WTC11 (cell line): Measurements from ENCODE around the gene C3orf62. TPM values are rescaled to one million over a fixed set of nuclear protein-coding genes. Genes with fewer than 3 reads are reported as not detected.

Experiments
- ATAC-seq: fragments of 200-7000 bp; cut with Tn5 transposase; 2 replicates; pipeline ENCODE4 v1.10.0; 2021; ENCODE audit warnings: mild to moderate bottlenecking, moderate library complexity
- CTCF ChIA-PET: fragments of 300-600 bp; sonication (Branson Sonifier 250); formaldehyde crosslinking; loops from one replicate; lab custom pipeline; 2021; ENCODE audit warnings: antibody characterized with exemption; lab: Charles Lee
- POLR2A ChIA-PET: fragments of 350-600 bp; sonication (Branson Sonifier 250); formaldehyde crosslinking; loops from one replicate; lab custom pipeline; 2021; ENCODE audit warnings: antibody characterized with exemption; lab: Charles Lee
- DNase-seq: peaks from one replicate; pipeline ENCODE4 v3.0.0; 2021; ENCODE audit warnings: low spot score
- H3K27ac Mint-ChIP-seq: 2 replicates; pipeline ENCODE4 v1.8.0; 2021; ENCODE audit warnings: mixed read lengths
- H3K27me3 Mint-ChIP-seq: 2 replicates; pipeline ENCODE4 v1.8.0; 2021; ENCODE audit warnings: low read depth, mild to moderate bottlenecking, moderate library complexity, mixed read lengths
- H3K36me3 Mint-ChIP-seq: 2 replicates; pipeline ENCODE4 v1.8.0; 2021; ENCODE audit warnings: mixed read lengths
- H3K4me1 Mint-ChIP-seq: 2 replicates; pipeline ENCODE4 v1.8.0; 2022; ENCODE audit warnings: mixed read lengths
- H3K4me3 Mint-ChIP-seq: 2 replicates; pipeline ENCODE4 v1.8.0; 2021; ENCODE audit warnings: mild to moderate bottlenecking, moderate library complexity, mixed read lengths
- H3K9me3 Mint-ChIP-seq: 2 replicates; pipeline ENCODE4 v1.8.0; 2021; ENCODE audit warnings: mixed read lengths
- AR ChIP-seq: fragments of 250-450 bp; sonication (Bioruptor Pico); IDR thresholded peaks from 2 replicates; pipeline ENCODE4 v1.9.0; 2021; ENCODE audit warnings: mild to moderate bottlenecking
- CREB1 ChIP-seq: sonication (generic); formaldehyde crosslinking; IDR thresholded peaks from 2 replicates; pipeline ENCODE4 v1.8.0; 2023; ENCODE audit warnings: mild to moderate bottlenecking, missing genetic modification reagents
- E2F4 ChIP-seq: sonication (generic); formaldehyde crosslinking; IDR thresholded peaks from 2 replicates; pipeline ENCODE4 v1.8.1; 2022; ENCODE audit warnings: low read depth, mild to moderate bottlenecking, moderate library complexity, missing genetic modification reagents, borderline replicate concordance
- E2F5 ChIP-seq: sonication (generic); formaldehyde crosslinking; IDR thresholded peaks from 2 replicates; pipeline ENCODE4 v1.8.1; 2022; ENCODE audit warnings: mild to moderate bottlenecking, moderate library complexity, missing genetic modification reagents
- FOXJ3 ChIP-seq: sonication (generic); formaldehyde crosslinking; IDR thresholded peaks from 2 replicates; pipeline ENCODE4 v1.9.0; 2021; ENCODE audit warnings: missing genetic modification reagents, mild to moderate bottlenecking, borderline replicate concordance
- GABPB1 ChIP-seq: sonication (generic); formaldehyde crosslinking; IDR thresholded peaks from 2 replicates; pipeline ENCODE4 v1.8.1; 2023; ENCODE audit warnings: mild to moderate bottlenecking, missing genetic modification reagents
- HMGXB4 ChIP-seq: sonication (generic); formaldehyde crosslinking; IDR thresholded peaks from 2 replicates; pipeline ENCODE4 v1.8.1; 2023; ENCODE audit warnings: mild to moderate bottlenecking, moderate library complexity, missing genetic modification reagents
- NR1H2 ChIP-seq: sonication (generic); formaldehyde crosslinking; IDR thresholded peaks from 2 replicates; pipeline ENCODE4 v1.9.0; 2021; ENCODE audit warnings: mild to moderate bottlenecking, moderate library complexity, missing genetic modification reagents
- PRRX2 ChIP-seq: fragments of 250-450 bp; sonication (Bioruptor Pico); IDR thresholded peaks from 2 replicates; pipeline ENCODE4 v1.8.0; 2021; ENCODE audit warnings: mild to moderate bottlenecking
- TP53 ChIP-seq: sonication (generic); formaldehyde crosslinking; IDR thresholded peaks from 2 replicates; pipeline ENCODE4 v1.8.1; 2023; ENCODE audit warnings: mild to moderate bottlenecking, missing genetic modification reagents
- ZNF138 ChIP-seq: sonication (generic); formaldehyde crosslinking; conservative IDR thresholded peaks from 2 replicates; pipeline ENCODE4 v1.8.1; 2022; ENCODE audit warnings: mild to moderate bottlenecking, moderate library complexity, missing genetic modification reagents
- ZNF263 ChIP-seq: sonication (generic); formaldehyde crosslinking; IDR thresholded peaks from 2 replicates; pipeline ENCODE4 v1.8.1; 2022; ENCODE audit warnings: low read depth, mild to moderate bottlenecking, moderate library complexity, missing genetic modification reagents
- ZSCAN18 ChIP-seq: fragments of 250-450 bp; sonication (Bioruptor Pico); IDR thresholded peaks from 2 replicates; pipeline ENCODE4 v2.1.2; 2022; ENCODE audit warnings: mild to moderate bottlenecking, moderate library complexity
- total RNA-seq: library from RNA; stranded (reverse); gene quantifications from 3 replicates; pipeline ENCODE4 v1.2.3, GENCODE V29; 2021

C3orf62 gene
- total RNA-seq, 1 experiment from 2014 or later: 2.1 TPM

GRCh38 chr3:49260806-49261324 is 16.2 kb downstream of the C3orf62 start:
- no peak for ATAC-seq
- H3K9me3 Mint-ChIP-seq: no peaks in the 10 kb centered on the region
- no peak overlapping the region for H3K27ac Mint-ChIP-seq
- CTCF ChIA-PET: no interaction called here
- no peak for TF ChIP-seq ZSCAN18 (CRISPR knock-in tag)
- TF ChIP-seq E2F5: no peak
- no peak for TF ChIP-seq FOXJ3 (CRISPR knock-in tag)
- no peak for TF ChIP-seq ZNF138
- TF ChIP-seq ZNF263 (CRISPR knock-in tag): no peak
- no peak for TF ChIP-seq PRRX2 (CRISPR knock-in tag)
- no peak for TF ChIP-seq GABPB1 (CRISPR knock-in tag)
- no peak for TF ChIP-seq AR
- TF ChIP-seq E2F4 (CRISPR knock-in tag): no peak
- TF ChIP-seq, all 79 proteins: peak for 0
- POLR2A ChIA-PET: no interaction called here
- no peaks in the 10 kb centered on the region for H3K4me1 Mint-ChIP-seq
- DNase-seq: no peak
- H3K27me3 Mint-ChIP-seq: no peaks in the 10 kb centered on the region
- no peaks in the 10 kb centered on the region for H3K36me3 Mint-ChIP-seq
- no peak overlapping the region for H3K4me3 Mint-ChIP-seq

GRCh38 chr3:49257187-49257586 is 19.8 kb downstream of the C3orf62 start:
- H3K27ac Mint-ChIP-seq: no peak overlapping the region
- ATAC-seq: no peak
- H3K9me3 Mint-ChIP-seq: no peaks in the 10 kb centered on the region
- POLR2A ChIA-PET: no interaction called here
- DNase-seq: no peak
- CTCF ChIA-PET: interaction anchor here (1.0 kb wide), 1 partner anchor 192 kb away, joined by 3 read pairs; no protein-coding TSS in a partner anchor
- H3K4me1 Mint-ChIP-seq: no peaks in the 10 kb centered on the region
- no peak overlapping the region for H3K4me3 Mint-ChIP-seq
- H3K27me3 Mint-ChIP-seq: no peaks in the 10 kb centered on the region
- TF ChIP-seq CREB1 (CRISPR knock-in tag) (no peak), NR1H2 (CRISPR knock-in tag) (no peak), TP53 (CRISPR knock-in tag) (no peak), HMGXB4 (CRISPR knock-in tag) (no peak)
- TF ChIP-seq, all 79 proteins: peak for 0
- H3K36me3 Mint-ChIP-seq: no peaks in the 10 kb centered on the region
